Sigmoid colon (tissue), 7 donors: ENCODE data around the gene HLA-DQA1. TPM values are rescaled to one million over a fixed set of nuclear protein-coding genes. Genes with fewer than 3 reads are reported as not detected.
"Not testable (repeated sequence)": the region's sequence is repeated elsewhere in the genome, so short reads cannot be mapped to it uniquely, and the experiment has no call there.

Experiments used
- DNase-seq: peaks from one replicate; pipeline ENCODE4 v3.0.0-alpha.2; 2019
- H3K27ac ChIP-seq, 4 donors: fragments of 200-600 bp; sonication (generic); one replicate each; pipeline ENCODE4 v1.5.1; 2016 to 2019; ENCODE audit warnings: mild to moderate bottlenecking in 1 of 4
- H3K27me3 ChIP-seq, 3 donors: fragments of 200-600 bp; sonication (generic); one replicate each; pipeline ENCODE4 v1.5.1; 2019; ENCODE audit warnings: mild to moderate bottlenecking in 1 of 3
- H3K36me3 ChIP-seq, 4 donors: fragments of 200-600 bp; sonication (generic); one replicate each; pipeline ENCODE4 v1.5.1; 2016 to 2019
- H3K4me1 ChIP-seq, 4 donors: fragments of 200-600 bp; sonication (generic); one replicate each; pipeline ENCODE4 v1.5.1; 2017 to 2019
- H3K4me3 ChIP-seq, 4 donors: fragments of 200-600 bp; sonication (generic); one replicate each; pipeline ENCODE4 v1.5.1; 2017 to 2019; ENCODE audit warnings: mild to moderate bottlenecking in 2 of 4, moderate library complexity in 1 of 4
- H3K9me3 ChIP-seq, 4 donors: fragments of 200-600 bp in 3 of 4; sonication (generic) in 3 of 4; one replicate each; pipeline versions ENCODE4 v1.5.1 to v1.6.1; 2013 to 2019
- CTCF ChIP-seq, 4 experiments: fragments of 450-650 bp in 3 of 4; fragments of 200-600 bp in 1 of 4; IDR thresholded peaks; one replicate each; pipeline ENCODE4 v1.5.1; 2016 to 2019; ENCODE audit warnings: antibody characterized with exemption in 4 of 4, mild to moderate bottlenecking in 3 of 4, moderate library complexity in 2 of 4
- EP300 ChIP-seq, 4 donors: sonication (generic); formaldehyde crosslinking; IDR thresholded peaks; one replicate each; pipeline ENCODE4 v1.6.1; 2017; ENCODE audit warnings: antibody characterized with exemption in 4 of 4
- POLR2A ChIP-seq, 2 donors: fragments of 450-650 bp; IDR thresholded peaks; one replicate each; pipeline ENCODE4 v1.6.1; 2016; ENCODE audit warnings: antibody characterized with exemption in 2 of 2, mild to moderate bottlenecking in 2 of 2, moderate library complexity in 2 of 2
- POLR2AphosphoS5 ChIP-seq, 4 donors: sonication (generic); formaldehyde crosslinking; IDR thresholded peaks; one replicate each; pipeline ENCODE4 v1.6.1; 2017; ENCODE audit warnings: antibody characterized with exemption in 4 of 4
- WGBS, 2 donors: extraction: QIAGEN DNeasy Blood & Tissue Kit; methylation state at CpG; one replicate each; pipeline ENCODE4 v1.1.7; 2013; 5-methylcytosine and 5-hydroxymethylcytosine counted together
- intact Hi-C: fragments of 100-400 bp; cut with DNase I; formaldehyde crosslinking; loops from one replicate; pipeline ENCODE4 v1.15.1; 2023
- polyA plus RNA-seq, 3 donors: library from polyadenylated mRNA; stranded (reverse); fragments of 200-250 nt; gene quantifications; one replicate each; pipeline ENCODE4 v1.2.3, GENCODE V29; 2013
- total RNA-seq, 4 donors: library from RNA; depleted of rRNA; stranded (reverse); fragments of >200 nt; gene quantifications; one replicate each; pipeline ENCODE4 v1.1.0, GENCODE V29; 2016
- donor health status: healthy with polysubstance abuse.
- donor health status: Bipolar disorder and iron deficiency.
- donor health status: healthy.

The HLA-DQA1 gene
- total and polyA plus RNA-seq, 7 donors: 0.16 to 250 (median 9.5) TPM

DNA sequence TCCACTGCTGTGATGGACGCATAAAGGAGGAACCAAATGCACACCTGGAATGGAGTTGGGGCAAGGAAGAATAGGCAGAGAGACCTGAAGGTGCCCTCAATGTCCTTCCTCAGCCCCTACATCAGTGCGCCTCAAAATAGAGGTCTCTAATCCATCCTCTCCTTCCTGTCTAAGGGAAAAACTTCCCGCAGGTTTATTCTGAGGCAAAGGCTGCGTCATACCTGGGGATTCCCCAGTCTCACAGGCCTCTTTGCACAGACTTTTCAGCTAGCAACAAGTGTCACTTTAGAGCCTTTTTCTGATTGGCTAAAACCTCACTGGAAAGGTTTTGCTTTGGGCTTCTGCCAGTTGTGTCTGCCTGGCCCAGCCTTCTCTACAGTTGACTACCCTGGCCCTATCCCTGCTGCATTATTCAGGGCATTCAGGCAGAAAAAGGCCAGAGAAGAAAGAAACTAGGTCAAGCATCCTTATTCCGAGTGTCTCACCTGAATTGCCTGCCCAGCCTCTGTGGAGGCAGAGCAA lies 31.1 kb downstream of the HLA-DQA1 start:
- H3K27ac ChIP-seq: no peak overlapping the region
- peaks cover 0 to 4% (median 0%) of the 10 kb centered on the region in 3 donors for H3K27me3 ChIP-seq
- WGBS, 2 donors: 10 to 25% methylated on average over 5 of the region's 5 CpGs
- peak in 1 of 4 donors; percentile 22 for TF ChIP-seq POLR2AphosphoS5 (IDR thresholded peaks at IDR 0.05)
- no peak for TF ChIP-seq POLR2A (IDR thresholded peaks at IDR 0.05)
- no peaks in the 10 kb centered on the region for H3K36me3 ChIP-seq
- no peak for DNase-seq
- H3K4me1 ChIP-seq: no peaks in the 10 kb centered on the region
- intact Hi-C loops: no loop called here
- no peak overlapping the region for H3K4me3 ChIP-seq
- peaks cover 0 to 6% (median 0%) of the 10 kb centered on the region in 4 donors for H3K9me3 ChIP-seq

GRCh38 chr6:32669240-32669639 lies 32.0 kb downstream of the HLA-DQA1 start:
- 90 to 91% methylated on average over 4 of the region's 4 CpGs for WGBS, 2 donors
- peaks cover 0 to 6% (median 0%) of the 10 kb centered on the region in 4 donors for H3K9me3 ChIP-seq
- no peak overlapping the region for H3K27ac ChIP-seq
- peaks cover 0 to 4% (median 0%) of the 10 kb centered on the region in 3 donors for H3K27me3 ChIP-seq
- no peaks in the 10 kb centered on the region for H3K4me1 ChIP-seq
- intact Hi-C loops: no loop called here
- TF ChIP-seq POLR2AphosphoS5 (IDR thresholded peaks at IDR 0.05): no peak
- TF ChIP-seq EP300 (IDR thresholded peaks at IDR 0.05): no peak
- no peak for TF ChIP-seq CTCF (IDR thresholded peaks at IDR 0.05)
- no peak for TF ChIP-seq POLR2A (IDR thresholded peaks at IDR 0.05)
- no peaks in the 10 kb centered on the region for H3K36me3 ChIP-seq
- DNase-seq: no peak
- H3K4me3 ChIP-seq: no peak overlapping the region

- no peak for TF ChIP-seq CTCF (IDR thresholded peaks at IDR 0.05)
- TF ChIP-seq EP300 (IDR thresholded peaks at IDR 0.05): no peak
- TF ChIP-seq POLR2AphosphoS5 (IDR thresholded peaks at IDR 0.05): no peak
- no peak for TF ChIP-seq POLR2A (IDR thresholded peaks at IDR 0.05)
- Histone ChIP-seq H3K36me3 (no peaks in the 10 kb centered on the region), H3K27ac (no peak overlapping the region), H3K4me1 (no peaks in the 10 kb centered on the region), H3K9me3 (peaks cover 0 to 6% (median 0%) of the 10 kb centered on the region in 4 donors), H3K4me3 (no peak overlapping the region), H3K27me3 (peaks cover 0 to 4% (median 0%) of the 10 kb centered on the region in 3 donors)
- no peak for DNase-seq
- intact Hi-C loops: no loop called here
These were observed 32.7 kb downstream of the HLA-DQA1 start for GRCh38 chr6:32669893-32670292.

DNA sequence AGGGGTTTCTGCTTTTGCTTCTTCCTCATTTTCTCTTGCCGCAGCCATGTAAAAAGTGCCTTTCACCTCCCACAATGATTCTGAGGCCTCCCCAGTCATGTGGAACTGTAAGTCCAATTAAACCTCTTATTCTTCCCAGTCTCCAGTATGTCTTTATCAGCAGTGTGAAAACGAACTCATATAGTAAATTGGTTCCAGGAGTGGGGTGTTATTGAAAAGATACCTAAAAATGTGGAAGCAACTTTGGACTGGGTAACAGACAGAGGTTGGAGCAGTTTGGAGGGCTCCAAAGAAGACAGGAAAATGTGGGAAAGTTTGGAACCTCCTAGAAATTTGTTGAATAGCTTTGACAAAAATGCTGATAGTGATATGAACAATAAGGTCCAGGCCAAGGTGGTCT lies 34.7 kb downstream of the HLA-DQA1 start:
- DNase-seq, H3K4me1 ChIP-seq, H3K9me3 ChIP-seq, H3K27ac ChIP-seq, H3K4me3 ChIP-seq, H3K27me3 ChIP-seq, intact Hi-C loops, H3K36me3 ChIP-seq: not testable (repeated sequence)
- 73% methylated on average over 2 of the region's 2 CpGs for WGBS, 2 donors

DNA sequence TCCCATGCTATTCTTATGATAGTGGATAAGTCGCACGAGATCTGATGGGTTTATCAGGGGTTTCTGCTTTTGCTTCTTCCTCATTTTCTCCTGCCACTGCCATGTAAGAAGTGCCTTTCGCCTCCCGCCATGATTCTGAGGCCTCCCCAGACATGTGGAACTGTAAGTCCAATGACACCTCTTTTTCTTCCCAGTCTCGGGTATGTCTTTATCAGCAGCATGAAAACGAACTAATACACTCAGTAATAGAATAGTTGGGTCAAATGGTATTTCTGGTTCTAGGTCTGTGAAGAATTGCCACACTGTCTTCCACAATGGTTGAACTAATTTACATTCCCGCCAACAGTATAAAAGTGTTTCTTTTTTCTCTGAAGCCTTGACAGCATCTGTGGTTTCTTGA lies 36.9 kb downstream of the HLA-DQA1 start:
- H3K36me3 ChIP-seq, H3K4me1 ChIP-seq, H3K9me3 ChIP-seq, H3K4me3 ChIP-seq, DNase-seq, H3K27me3 ChIP-seq, H3K27ac ChIP-seq, intact Hi-C loops: not testable (repeated sequence)
- 89 to 92% methylated on average over 7 of the region's 7 CpGs for WGBS, 2 donors

- TF ChIP-seq POLR2AphosphoS5 (IDR thresholded peaks at IDR 0.05) (no peak), POLR2A (IDR thresholded peaks at IDR 0.05) (no peak), CTCF (IDR thresholded peaks at IDR 0.05) (no peak), EP300 (IDR thresholded peaks at IDR 0.05) (no peak)
- no peak for DNase-seq
- Histone ChIP-seq H3K27me3 (no peaks in the 10 kb centered on the region), H3K9me3 (peaks cover 0 to 4% (median 0%) of the 10 kb centered on the region in 4 donors), H3K4me1 (no peaks in the 10 kb centered on the region), H3K27ac (no peak overlapping the region), H3K36me3 (no peaks in the 10 kb centered on the region), H3K4me3 (no peak overlapping the region)
- intact Hi-C loops: no loop called here
- 66 to 77% methylated on average over 4 of the region's 4 CpGs for WGBS, 2 donors
These were observed 42.3 kb downstream of the HLA-DQA1 start for GRCh38 chr6:32679492-32679891.
